GM19372 (cell line): ENCODE data around the gene PDGFB.

ENCODE experiments used
- ATAC-seq: cut with Tn5 transposase; IDR thresholded peaks from one replicate; pipeline ENCODE4 v1.9.1; 2021; ENCODE audit warnings: mild to moderate bottlenecking, low read depth, moderate library complexity; ENCODE audit not compliant: unreplicated experiment

The PDGFB gene

DNA sequence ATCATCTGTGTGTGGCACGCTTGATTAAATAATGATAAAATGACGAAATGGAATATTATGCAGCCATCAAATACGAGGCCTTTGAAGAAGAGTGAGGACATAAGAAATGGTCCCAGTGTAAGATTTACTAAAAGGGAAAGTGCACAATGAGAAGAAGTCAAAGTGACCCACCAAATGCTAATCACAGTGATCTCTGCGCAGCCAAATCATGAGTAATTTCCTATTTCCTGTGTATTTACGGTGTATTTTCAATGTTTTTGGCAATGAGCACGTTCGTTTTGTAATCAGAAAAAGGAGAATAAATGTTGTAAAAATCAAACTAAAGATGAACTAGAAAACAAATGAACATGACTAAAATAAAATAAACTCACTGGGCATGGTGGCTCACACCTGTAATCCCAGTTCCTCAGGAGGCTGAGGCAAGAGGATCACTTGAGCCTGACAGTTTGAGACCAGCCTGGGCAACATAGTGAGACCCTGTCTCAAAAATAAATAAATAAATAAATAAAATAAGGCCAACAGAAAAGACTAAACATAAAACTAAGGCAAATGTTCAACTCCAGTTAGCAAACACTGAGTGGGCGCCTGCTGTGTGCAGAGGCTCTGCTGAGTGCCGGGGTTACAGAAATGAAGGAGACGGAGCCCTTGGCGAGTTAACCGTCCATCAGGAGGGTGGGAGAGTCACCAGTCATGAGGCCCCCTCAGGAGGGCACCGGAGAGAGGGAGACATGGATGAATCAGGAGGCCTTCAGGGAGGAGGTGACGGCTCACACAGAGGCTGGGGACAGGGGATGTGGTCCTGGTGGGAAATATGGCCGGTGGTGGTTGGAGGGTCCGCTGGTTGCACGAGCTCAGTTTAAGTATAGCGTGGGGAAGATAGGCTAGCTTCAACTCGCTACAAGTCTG is 66.3 kb downstream of the PDGFB start:
- no peak for ATAC-seq

DNA sequence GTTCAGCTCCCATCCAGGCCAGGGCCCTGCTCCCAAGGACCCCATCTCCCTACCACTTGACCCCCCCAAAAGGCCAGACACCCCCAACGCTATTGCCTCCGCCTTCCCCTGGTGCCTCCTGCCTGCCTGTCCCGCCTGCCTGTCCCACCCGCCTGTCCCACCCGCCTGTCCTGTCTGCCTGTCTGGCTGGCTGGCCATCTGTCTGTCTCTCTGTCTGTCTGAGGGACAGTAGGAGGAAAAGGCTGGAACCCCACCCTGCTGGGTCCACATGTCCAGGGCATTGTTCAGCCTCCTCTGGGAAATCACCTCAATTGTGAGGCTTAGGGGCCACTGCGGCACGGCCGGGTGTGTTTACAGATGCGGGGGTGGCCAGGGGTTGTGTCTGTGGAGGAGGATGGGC is 67.0 kb downstream of the PDGFB start:
- no peak for ATAC-seq

DNA sequence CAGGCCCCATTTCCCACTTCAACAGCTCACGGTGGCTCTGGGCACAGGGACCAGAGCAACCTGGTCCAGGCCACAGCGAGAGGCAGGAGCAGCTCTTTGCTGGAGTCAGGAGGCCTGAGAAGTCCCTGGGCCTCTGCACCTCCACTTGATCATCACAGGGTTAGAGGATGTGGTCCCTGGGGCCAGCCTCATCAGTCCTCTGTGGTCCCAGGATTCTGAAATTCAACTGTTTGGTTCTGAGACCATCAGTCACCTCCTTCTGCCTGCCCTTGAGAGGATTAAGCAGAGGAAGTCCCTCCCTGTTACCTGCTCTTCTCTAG is 67.4 kb downstream of the PDGFB start:
- no peak for ATAC-seq

DNA sequence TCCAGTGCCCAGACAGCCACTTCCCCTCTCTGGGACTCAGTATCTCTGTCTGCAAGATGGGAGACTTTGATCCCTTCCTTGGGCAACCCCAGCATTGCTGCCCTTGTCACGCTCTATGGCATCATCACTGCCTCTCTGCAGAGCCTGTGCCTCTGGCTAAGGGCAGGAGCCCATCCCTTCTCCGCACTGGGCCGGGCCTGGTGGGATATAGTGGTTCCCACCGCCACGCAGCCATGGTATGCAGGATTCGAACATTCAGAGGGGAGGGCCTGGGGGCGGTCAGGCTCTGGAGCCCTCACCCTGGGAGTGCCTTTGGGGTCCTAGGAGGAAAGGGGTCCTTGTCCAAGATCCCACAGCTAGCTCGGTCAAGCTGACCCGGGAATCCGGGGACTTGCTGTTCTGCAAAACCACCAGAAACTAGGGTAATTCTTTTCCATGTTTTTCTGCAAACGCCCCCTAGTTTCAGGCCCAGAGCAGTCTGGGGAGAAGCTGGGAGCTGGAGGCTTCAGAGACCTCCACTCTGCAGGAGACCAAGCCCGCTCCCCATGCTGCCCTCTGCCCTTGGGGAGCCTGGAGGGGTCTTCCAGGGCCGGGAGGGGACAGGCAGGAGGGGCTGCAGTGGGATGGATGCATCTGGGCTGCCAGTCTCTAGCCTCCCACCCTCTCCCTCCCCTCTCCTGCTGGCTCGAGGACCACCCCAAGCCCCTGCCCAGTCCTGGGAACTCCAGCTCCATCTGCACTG is 67.9 kb downstream of the PDGFB start:
- ATAC-seq: no peak

DNA sequence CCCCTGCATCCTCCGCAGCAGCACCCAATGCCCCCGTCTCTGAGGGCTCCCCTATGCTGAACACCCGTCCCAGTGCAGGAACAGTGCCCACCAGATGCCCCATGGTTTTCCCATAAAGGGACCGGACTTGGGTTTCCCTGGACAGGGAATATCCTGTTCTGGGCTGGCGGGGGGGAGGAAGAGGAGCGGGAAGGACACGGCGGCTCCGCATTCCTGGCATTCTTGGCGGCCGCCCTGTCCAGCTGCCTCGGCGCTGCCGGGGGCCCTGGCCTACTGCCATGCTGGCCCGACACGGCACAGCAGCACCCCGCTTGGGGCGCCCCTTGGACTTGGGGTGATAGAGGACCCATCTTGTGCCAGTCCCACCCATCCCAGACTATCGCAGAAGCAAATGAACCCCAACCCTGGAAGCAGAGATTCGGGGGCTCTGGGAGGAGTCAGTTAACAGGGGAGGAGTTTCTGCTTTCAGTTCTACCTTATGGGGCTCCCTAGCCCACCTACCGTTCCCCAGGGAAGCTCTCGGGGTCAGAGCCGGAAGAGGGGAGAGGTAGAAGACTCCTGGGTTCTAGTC is 68.6 kb downstream of the PDGFB start:
- ATAC-seq: no peak

DNA sequence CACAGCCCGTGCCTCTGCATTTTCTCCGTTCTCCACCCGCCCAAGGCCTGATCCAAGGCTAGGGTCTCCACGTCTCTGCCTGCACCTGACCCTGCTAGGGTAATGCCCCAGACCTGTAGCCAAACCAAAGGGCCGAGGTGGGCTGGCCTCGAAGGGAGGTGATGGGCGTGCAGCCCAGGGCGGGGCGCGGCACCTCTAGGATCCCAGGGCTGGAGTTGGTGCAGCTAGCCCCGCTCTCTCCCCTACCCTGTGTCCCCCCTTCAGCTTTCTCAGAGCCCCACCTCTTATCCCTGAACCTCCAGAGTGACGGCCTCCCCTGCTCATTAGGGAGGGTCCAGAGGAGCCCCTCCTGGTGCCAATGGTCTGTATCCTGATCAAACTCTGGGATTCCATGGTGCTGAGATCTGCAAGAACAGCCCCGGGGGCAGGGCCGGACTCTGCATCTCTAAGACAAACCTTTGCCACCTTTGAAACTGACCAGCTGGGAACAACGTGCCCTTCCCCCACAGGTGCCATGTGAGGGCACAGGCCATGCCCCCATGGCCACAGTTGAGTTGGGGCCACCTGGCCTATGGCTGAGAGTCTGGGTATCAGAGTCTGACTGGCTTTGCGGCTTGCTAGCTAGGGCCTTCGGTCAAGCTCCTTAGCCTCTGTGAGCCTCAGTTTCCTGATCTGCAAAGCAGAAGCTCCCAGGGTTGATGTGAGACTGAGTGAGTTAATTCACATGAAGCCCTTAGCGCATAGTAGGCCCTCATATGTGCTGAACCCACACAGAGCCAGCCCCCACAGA is 69.2 kb downstream of the PDGFB start:
- no peak for ATAC-seq

DNA sequence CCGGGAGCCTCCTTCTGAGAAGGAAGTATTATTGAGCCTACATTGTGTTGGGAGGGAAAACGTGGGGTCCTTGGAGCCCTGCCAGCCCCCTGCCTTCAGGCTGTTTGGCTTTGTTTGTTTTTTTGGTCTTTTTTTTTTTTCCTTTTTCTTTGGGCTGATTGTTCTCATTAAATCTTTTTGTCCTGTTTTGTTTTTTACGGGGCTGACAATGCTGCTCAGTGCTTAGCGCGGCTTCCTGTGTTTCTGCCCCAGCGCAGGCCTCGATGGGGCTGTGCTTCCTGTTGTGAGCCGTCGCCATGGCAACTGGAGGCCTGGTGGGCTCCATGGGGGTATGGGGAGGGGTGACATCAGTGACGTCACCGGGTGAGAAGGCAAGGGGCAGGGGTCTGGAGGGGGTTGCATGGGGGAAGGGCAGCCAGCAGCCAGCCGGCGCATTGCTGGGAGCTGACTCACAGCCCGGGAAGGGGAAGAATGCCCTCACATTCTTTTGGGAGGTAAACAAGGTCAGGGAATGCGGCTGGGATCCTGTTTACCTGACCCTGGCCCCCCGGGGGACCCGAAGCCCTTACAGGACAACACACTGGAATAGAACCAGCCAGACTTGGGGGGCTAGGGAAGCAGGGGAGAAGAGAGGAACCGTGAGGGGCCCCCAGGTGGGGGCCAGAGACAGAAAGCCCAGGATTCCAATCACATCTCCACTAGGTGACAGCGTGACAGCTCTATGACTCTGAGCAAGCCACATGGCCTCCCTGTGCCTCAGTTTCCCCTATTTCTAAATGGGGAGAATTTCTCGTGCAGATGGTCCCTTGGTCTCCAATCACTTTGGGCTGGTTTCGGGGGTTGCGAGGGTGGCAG is 70.1 kb downstream of the PDGFB start:
- ATAC-seq: no peak

DNA sequence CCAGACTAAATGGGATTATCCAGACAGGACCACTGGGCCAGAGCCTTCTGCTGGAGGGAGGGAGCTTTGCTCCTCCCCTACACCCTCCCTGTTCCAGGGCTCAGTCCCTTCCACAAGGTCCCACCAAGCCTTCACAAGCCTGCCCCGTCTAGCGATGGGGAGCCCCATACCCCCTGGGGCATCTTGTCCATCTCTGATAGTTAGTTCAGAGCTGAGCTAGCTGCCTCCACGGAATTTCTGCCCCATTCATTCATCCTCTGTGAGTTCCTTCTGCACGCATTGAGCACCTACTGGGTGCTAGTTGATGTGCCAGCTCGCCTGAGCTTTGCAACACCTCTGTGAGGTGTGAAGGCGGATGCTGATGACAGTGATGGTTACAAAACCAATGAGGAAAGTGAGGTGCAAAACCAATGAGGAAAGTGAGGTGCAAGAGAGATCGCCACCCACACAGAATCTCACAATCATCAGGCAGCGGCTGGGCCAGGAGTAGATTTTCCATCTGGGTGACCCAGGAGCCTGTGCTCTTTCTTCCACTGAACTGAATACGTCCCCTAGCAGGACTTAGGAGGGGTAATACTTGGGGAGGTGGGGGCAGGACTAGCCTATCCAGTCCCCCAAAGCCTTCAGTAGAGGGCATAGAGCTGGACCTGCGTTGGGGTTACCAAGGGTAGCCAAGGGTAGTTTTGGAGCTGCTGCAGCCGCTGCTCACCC is 70.8 kb downstream of the PDGFB start:
- no peak for ATAC-seq
